HepG2 (cell line): Measurements from ENCODE around the gene ZSCAN32.

Source experiments
- ARID2 ChIP-seq: sonication (generic); formaldehyde crosslinking; IDR thresholded peaks from 2 replicates; pipeline ENCODE4 v1.8.1; 2022; ENCODE audit warnings: mild to moderate bottlenecking, missing genetic modification reagents, borderline replicate concordance
- ATF3 ChIP-seq: sonication (generic); formaldehyde crosslinking; IDR thresholded peaks from 2 replicates; pipeline ENCODE4 v1.4.0; 2020; ENCODE audit warnings: missing genetic modification reagents
- CTCF ChIP-seq: sonication (generic); formaldehyde crosslinking; IDR thresholded peaks from 2 replicates; pipeline ENCODE4 v1.5.0; 2020; ENCODE audit warnings: mild to moderate bottlenecking, missing genetic modification reagents, moderate library complexity
- JUND ChIP-seq: sonication (generic); formaldehyde crosslinking; IDR thresholded peaks from 2 replicates; pipeline ENCODE4 v1.8.0; 2022; ENCODE audit warnings: mild to moderate bottlenecking, missing genetic modification reagents
- KDM4B ChIP-seq: sonication (generic); formaldehyde crosslinking; IDR thresholded peaks from 2 replicates; pipeline ENCODE4 v1.4.0; 2020; ENCODE audit warnings: missing genetic modification reagents
- MXI1 ChIP-seq: IDR thresholded peaks from 3 replicates; pipeline ENCODE4 v1.6.1; 2012; ENCODE audit warnings: low read depth, low read length, inconsistent platforms, borderline replicate concordance
- RFX5 ChIP-seq: IDR thresholded peaks from 2 replicates; pipeline ENCODE4 v1.6.1; 2011; ENCODE audit warnings: low read depth, low read length, improper control_type of control experiment
- TAF1 ChIP-seq: sonication (generic); formaldehyde crosslinking; IDR thresholded peaks from 2 replicates; pipeline ENCODE4 v1.4.0; 2020; ENCODE audit warnings: missing genetic modification reagents
- TCF7L2 ChIP-seq: IDR thresholded peaks from 2 replicates; pipeline ENCODE4 v1.6.1; 2011; ENCODE audit warnings: mild to moderate bottlenecking, low read depth, low read length, moderate library complexity
- USF2 ChIP-seq, 2 experiments: sonication (generic) in 1 of 2; formaldehyde crosslinking in 1 of 2; IDR thresholded peaks; 2 replicates each; pipeline versions ENCODE4 v1.5.1 to v1.6.1; 2011 to 2020; ENCODE audit warnings: borderline replicate concordance in 1 of 2, low read depth in 1 of 2, low read length in 1 of 2, mild to moderate bottlenecking in 1 of 2, missing genetic modification reagents in 1 of 2, moderate library complexity in 1 of 2
- ZBTB42 ChIP-seq: sonication (generic); formaldehyde crosslinking; IDR thresholded peaks from 2 replicates; pipeline ENCODE4 v1.5.0; 2020; ENCODE audit warnings: mild to moderate bottlenecking, missing genetic modification reagents
- ZNF407 ChIP-seq: sonication (generic); formaldehyde crosslinking; IDR thresholded peaks from one replicate; pipeline ENCODE4 v1.5.1; 2020; ENCODE audit warnings: mild to moderate bottlenecking, missing genetic modification reagents; ENCODE audit errors: not compliant biosample characterization
- ZNF552 ChIP-seq: sonication (generic); formaldehyde crosslinking; IDR thresholded peaks from 2 replicates; pipeline ENCODE4 v1.9.0; 2022; ENCODE audit warnings: missing genetic modification reagents, mild to moderate bottlenecking, borderline replicate concordance
- ZNF720 ChIP-seq: sonication (generic); formaldehyde crosslinking; IDR thresholded peaks from 2 replicates; pipeline ENCODE4 v1.4.0; 2020; ENCODE audit warnings: missing genetic modification reagents

GRCh38 chr16:3389663-3390338, 11.0 kb downstream of the ZSCAN32 start:
- TF ChIP-seq CTCF (CRISPR knock-in tag) = no peak
- TF ChIP-seq TAF1 = no peak
- no peak for TF ChIP-seq ZNF407 (CRISPR knock-in tag)
- TF ChIP-seq ARID2 (CRISPR knock-in tag) = no peak
- no peak for TF ChIP-seq RFX5
- TF ChIP-seq ZBTB42 (CRISPR knock-in tag) = no peak
- no peak for TF ChIP-seq TCF7L2
- no peak for TF ChIP-seq USF2 (IDR thresholded peaks at IDR 0.05; ENCODE audit: low read depth, low read length)
- no peak for TF ChIP-seq USF2 (CRISPR knock-in tag; IDR thresholded peaks at IDR 0.05; ENCODE audit: borderline replicate concordance)
- TF ChIP-seq MXI1 = no peak
- TF ChIP-seq KDM4B (CRISPR knock-in tag) = no peak
- TF ChIP-seq JUND (CRISPR knock-in tag) = no peak
- no peak for TF ChIP-seq ZNF552 (CRISPR knock-in tag)
- TF ChIP-seq ATF3 (CRISPR knock-in tag) = no peak
- TF ChIP-seq ZNF720 (CRISPR knock-in tag) = no peak
